GM18867 (cell line): ENCODE data around the gene OBSCN.

Experiments used
- ATAC-seq: cut with Tn5 transposase; IDR thresholded peaks from one replicate; pipeline ENCODE4 v1.9.1; 2021; ENCODE audit warnings: mild to moderate bottlenecking, moderate library complexity; ENCODE audit not compliant: unreplicated experiment

Gene OBSCN

GRCh38 chr1:228256626-228257375 is 49.0 kb downstream of the OBSCN start:
- ATAC-seq = no peak

- ATAC-seq = no peak
These were observed 50.6 kb downstream of the OBSCN start for GRCh38 chr1:228258486-228258885.

GRCh38 chr1:228259368-228259894 is 51.6 kb downstream of the OBSCN start:
- ATAC-seq = no peak

- ATAC-seq = no peak
These were observed 52.1 kb downstream of the OBSCN start for GRCh38 chr1:228259951-228260350.

- ATAC-seq = no peak
These were observed 53.9 kb downstream of the OBSCN start for GRCh38 chr1:228261706-228262105.

- no peak for ATAC-seq
These were observed 54.6 kb downstream of the OBSCN start for GRCh38 chr1:228262475-228262874.

- ATAC-seq = no peak
These were observed 55.8 kb downstream of the OBSCN start for GRCh38 chr1:228263636-228264035.

GRCh38 chr1:228264090-228264829 is 56.4 kb downstream of the OBSCN start:
- no peak for ATAC-seq

GRCh38 chr1:228265167-228265566 is 57.3 kb downstream of the OBSCN start:
- no peak for ATAC-seq

GRCh38 chr1:228267962-228268880 is 60.4 kb downstream of the OBSCN start:
- no peak for ATAC-seq

- ATAC-seq = no peak
These were observed 61.0 kb downstream of the OBSCN start for GRCh38 chr1:228268881-228269265.

- peak; percentile 43 for ATAC-seq
These were observed 61.6 kb downstream of the OBSCN start for GRCh38 chr1:228269431-228269830.

- no peak for ATAC-seq
These were observed 62.2 kb downstream of the OBSCN start for GRCh38 chr1:228270032-228270431.

GRCh38 chr1:228271701-228272251 is 63.9 kb downstream of the OBSCN start:
- no peak for ATAC-seq

GRCh38 chr1:228272331-228272791 is 64.5 kb downstream of the OBSCN start:
- no peak for ATAC-seq

- ATAC-seq = no peak
These were observed 65.2 kb downstream of the OBSCN start for GRCh38 chr1:228272831-228273571.

- ATAC-seq = no peak
These were observed 66.0 kb downstream of the OBSCN start for GRCh38 chr1:228273720-228274451.

- no peak for ATAC-seq
These were observed 66.8 kb downstream of the OBSCN start for GRCh38 chr1:228274452-228275178.

GRCh38 chr1:228275179-228275429 is 67.3 kb downstream of the OBSCN start:
- no peak for ATAC-seq
